Measurements from ENCODE around the gene RSRC1.
"Not testable (repeated sequence)": the region's sequence is repeated elsewhere in the genome, so short reads cannot be mapped to it uniquely, and the experiment has no call there.

The RSRC1 gene

DNA sequence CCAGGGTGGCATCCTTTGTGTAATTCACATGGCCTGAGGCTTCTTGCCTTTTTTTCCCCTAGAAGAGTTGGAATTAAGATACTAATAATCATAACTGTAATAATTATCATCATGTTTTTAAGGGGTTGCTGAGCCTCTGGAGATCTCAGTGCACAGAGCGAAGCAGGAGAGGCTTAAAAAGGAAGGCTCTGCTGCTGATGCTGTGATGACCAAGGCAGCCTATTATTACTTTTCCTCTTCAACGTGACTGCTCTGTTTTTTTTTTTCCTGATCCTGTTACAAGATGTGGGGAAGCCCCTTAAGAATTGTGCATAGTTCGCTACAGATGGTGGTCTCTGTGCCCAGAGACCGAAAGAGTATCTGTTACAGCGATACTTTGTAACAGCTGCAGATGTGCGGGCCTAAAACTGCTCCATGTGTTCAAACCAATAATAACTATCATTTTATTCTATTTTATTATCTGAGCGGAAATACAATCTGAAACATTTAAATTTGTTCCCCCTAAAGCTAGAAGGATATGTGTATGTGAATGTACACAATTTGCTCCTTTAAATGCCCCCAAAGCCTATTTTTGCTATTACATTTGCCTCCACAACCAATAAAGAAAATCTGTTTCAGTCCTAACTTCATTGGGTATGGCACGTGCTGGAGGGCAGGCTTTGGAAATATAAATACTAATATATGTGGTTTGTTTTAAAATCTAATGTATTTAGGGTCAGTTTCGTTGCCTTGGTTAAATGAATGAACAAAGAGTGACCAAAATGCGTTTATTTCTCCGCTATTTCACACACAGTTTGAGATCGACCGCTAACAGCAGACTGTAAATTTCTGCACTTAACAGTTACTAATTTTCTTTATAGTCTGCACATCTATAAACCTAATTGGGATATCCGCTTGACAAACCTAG is 8.3 kb upstream of the RSRC1 start:
- DNase-seq, result no peak

DNA sequence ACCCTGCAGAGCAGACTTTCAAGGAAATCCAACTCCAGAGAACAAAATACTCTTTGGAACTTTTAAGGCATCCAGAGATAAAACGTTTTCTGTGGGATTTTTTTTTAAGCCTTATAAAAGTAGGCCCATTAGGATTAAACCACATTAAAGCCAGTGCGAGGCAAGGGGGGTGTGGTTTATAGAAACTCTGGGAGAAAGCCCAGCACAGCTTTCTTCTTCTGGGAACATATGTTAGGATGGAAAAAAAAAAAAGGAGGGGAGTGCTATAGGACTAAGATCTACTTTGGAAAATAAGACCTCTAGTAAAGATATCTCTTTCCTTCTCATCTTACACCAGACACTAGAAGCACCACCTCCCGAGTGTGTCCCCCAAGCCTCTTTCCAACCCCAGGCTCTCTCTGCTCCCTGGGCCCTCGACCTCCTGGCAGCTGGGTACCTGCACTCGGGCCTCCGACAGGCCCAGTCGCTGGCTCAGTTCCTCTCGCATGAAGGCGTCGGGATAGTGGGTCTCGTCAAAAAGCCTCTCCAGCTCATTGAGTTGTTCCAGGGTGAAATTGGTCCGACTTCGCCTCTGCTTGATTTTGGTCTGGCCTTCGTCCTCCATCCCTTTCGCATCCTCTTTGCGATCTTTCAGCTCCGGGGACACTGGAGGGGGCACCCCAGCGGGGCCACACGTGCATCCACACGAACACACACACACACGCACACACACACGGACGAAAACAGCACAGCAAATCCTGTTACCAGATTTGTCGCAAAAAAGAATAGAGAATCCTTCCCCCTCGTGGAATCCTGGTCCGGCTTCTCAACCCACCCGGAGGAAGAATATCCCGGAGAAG is 7.4 kb upstream of the RSRC1 start:
- no peak for DNase-seq

DNA sequence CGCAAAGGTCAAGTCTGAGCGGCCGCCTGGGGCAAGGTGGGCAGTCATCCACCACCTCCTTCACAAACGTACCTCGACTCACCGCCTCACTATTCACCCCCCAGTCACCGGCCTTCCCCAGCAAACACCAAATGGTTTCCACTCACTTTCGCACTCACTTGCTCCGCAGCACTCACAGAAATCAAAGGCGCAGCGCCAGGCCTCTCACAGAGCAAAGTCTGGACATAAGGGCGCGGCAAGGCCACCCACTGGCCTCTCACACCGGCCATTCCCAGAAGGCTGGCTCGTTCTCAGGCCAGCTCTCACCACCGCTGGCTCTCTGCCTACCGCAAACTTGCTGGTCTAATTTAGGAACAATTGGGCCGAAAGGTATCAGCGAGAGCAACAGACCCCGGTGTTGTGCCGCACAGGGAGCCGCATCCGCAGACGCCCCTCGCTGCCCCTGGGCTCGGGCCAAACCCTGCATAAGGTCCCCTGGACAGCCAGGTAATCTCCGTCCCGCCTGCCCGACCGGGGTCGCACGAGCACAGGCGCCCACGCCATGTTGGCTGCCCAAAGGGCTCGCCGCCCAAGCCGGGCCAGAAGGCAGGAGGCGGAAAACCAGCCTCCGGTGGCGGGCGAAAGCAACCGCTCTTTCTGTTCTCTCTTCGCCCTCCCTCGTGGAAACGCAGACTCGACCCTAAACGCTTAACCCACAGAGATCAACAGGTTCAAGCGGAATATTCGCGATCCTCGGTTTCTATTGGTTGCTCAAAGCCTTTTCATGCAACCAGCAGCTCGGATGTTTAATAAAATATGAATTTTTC is 6.6 kb upstream of the RSRC1 start:
- no peak for DNase-seq

GRCh38 chr3:158103887-158104327 is 6.0 kb upstream of the RSRC1 start:
- DNase-seq, result no peak

DNA sequence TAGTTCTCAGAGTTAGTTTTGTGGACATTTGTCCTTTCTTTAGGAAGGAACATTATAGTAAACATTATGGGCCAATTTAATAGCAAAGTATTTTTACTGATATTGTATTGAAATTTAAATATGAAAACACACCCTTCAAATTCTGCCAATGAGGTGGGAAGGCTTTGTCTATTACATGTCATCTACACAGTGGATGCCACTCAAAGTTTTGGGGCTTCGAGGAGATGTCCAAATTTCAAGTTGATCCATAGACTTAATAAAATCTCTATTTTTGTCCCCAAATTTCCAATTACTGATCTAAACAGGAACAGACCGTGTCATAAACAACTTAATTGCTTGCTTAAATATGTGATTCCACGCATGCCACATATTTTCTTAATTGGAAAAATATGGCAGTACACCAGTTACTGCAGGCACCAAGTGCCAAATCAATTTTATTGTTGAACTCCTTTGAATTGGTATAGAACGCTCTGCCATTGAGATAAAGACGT is 5.4 kb upstream of the RSRC1 start:
- DNase-seq, result no peak

GRCh38 chr3:158105119-158105709 is 4.7 kb upstream of the RSRC1 start:
- no peak for DNase-seq

- DNase-seq, result peak in 3 of 5 experiments; percentile 13 to 29 (median 16)
These were observed 4.1 kb upstream of the RSRC1 start for GRCh38 chr3:158105710-158106253.

- DNase-seq, result no peak
These were observed 3.0 kb upstream of the RSRC1 start for GRCh38 chr3:158106766-158107471.

- DNase-seq, result no peak
These were observed 2.1 kb upstream of the RSRC1 start for GRCh38 chr3:158107605-158108444.

DNA sequence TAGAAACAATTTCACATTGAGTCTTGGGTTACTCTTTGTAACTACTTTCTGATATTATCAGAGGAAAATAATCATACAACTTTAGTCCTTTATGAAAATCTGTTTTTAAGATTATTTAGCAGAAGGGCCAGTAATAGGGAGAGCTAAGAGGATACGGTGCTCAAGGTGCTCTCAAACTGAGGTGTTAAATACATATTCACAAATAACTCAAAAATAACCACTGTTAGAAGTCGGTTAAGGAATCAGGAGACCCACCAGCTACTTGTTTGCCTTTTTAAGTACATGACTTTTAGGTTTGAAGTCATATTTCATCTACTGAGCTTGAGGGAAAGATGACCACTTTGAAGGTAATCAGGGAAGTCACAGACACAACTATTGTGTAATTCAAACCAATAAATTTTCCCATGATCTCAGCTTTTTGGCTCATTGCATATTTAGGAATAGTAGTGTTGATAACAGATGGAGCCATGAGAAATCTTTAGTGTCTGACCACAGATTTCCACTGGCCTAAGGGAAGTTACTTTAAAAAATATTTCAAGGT is 1.4 kb upstream of the RSRC1 start:
- no peak for DNase-seq

- no peak for DNase-seq
These were observed 540 bp upstream of the RSRC1 start for GRCh38 chr3:158109295-158109803.

- DNase-seq, result no peak
These were observed 749 bp downstream of the RSRC1 start for GRCh38 chr3:158110658-158111018.

GRCh38 chr3:158111861-158112260 is 2.0 kb downstream of the RSRC1 start:
- no peak for DNase-seq

DNA sequence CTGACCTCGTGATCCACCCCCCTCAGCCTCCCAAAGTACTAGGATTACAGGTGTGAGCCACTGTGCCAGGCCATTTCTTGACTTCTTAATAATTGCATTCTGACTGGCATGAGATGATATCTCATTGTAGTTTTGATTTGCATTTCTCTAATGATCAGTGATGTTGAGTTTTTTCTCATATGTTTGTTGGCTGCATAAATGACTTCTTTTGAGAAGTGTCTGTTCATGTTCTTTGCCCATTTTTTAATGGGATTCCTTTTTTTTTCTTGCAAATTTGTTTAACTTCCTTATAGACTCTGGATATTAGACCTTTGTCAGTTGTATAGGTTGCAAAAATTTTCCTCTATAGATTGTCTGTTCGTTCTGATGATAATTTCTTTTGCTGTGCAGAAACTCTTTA is 3.7 kb downstream of the RSRC1 start:
- not testable (repeated sequence) for DNase-seq

GRCh38 chr3:158120330-158120729 is 10.4 kb downstream of the RSRC1 start:
- DNase-seq, result no peak

- no peak for DNase-seq
These were observed 11.4 kb downstream of the RSRC1 start for GRCh38 chr3:158121295-158121694.

DNA sequence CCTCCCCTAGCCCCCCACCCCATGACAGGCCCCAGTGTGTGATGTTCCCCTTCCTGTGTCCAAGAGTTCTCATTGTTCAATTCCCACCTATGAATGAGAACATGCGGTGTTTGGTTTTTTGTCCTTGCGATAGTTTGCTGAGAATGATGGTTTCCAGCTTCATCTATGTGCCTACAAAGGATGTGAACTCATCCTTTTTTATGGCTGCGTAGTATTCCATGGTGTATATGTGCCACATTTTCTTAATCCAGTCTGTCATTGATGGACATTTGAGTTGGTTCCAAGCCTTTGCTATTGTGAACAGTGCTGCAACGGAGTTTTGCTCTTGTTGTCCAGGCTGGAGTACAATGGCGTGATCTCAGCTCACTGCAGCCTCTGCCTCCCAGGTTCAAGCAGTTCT is 12.8 kb downstream of the RSRC1 start:
- not testable (repeated sequence) for DNase-seq

- DNase-seq, result no peak
These were observed 17.6 kb downstream of the RSRC1 start for GRCh38 chr3:158127250-158128219.

- DNase-seq, result no peak
These were observed 18.9 kb downstream of the RSRC1 start for GRCh38 chr3:158128755-158129154.

Measured in T-helper 2 cell (primary cell).